Measurements from ENCODE around the gene NDUFB6. TPM values are rescaled to one million over a fixed set of nuclear protein-coding genes. Genes with fewer than 3 reads are reported as not detected.
"Not testable (repeated sequence)": the region's sequence is repeated elsewhere in the genome, so short reads cannot be mapped to it uniquely, and the experiment has no call there.

NDUFB6 gene
- total RNA-seq, 1 donor from 2014 or later, result 34.7 TPM

DNA sequence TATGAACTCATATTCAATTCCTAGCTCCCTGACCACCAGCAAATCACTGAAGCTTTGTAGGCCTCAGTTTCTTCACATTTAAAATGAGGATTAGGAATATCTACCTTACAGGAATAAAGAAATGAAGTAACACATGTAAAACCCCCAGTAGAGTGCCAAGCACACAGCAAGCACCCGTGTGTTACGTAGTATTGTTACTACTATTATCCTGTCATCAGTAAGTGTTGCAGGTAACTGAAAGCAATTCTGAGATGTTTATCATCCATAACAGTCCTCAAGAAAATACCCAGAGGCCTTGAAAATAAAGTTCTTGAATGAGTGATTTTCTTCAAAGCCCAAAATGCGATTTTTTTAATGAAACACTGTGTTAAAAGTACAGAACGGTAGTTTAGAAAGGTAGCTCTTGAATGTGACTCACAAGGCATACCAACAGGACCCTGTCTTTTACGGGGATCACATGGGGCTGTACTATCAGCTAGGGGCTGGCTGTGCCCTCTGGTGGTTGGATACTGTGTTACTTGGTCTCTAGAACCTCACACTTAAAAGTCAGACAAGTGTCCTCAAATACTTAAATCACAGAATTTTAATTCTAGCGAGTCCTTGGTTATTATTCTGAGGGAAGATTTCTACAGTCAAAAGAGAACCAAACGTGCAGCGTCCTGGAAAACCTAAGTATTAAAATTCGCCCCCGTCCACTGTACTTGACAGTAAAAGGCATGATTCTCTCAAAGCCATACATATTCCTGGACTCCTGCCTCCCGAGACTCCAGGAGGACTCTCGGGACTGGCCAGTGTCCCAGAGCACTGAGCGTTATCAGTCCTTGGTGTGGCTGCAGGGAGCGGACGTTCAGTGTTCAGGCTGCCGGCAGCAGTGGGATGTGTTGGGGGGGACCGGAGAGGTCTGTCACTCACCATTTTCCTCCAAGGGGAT, 725 bp downstream of the NDUFB6 start:
- ATAC-seq, result peak; percentile 82
- DNase-seq (ENCODE audit: low spot score), result no peak

DNA sequence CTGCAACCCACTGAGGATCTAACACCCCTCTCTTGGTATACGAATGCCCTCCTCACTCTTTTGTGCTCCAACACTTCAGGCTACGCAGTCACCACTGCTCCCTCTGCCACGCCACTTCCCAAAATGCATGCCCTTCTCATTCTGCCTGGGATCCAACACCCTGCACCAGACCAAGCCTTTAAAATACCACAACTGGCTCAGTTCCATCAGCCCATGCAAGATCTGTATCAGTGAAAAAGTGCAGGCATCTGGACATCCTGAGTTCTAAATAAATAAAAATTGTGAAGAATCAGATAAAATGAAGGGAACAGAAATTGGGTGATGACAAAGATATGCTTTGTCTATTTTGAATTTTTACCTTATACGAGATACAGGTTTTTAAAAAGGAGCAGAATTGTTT, 2.7 kb downstream of the NDUFB6 start:
- ATAC-seq (no peak), DNase-seq (ENCODE audit: low spot score) (no peak)

DNA sequence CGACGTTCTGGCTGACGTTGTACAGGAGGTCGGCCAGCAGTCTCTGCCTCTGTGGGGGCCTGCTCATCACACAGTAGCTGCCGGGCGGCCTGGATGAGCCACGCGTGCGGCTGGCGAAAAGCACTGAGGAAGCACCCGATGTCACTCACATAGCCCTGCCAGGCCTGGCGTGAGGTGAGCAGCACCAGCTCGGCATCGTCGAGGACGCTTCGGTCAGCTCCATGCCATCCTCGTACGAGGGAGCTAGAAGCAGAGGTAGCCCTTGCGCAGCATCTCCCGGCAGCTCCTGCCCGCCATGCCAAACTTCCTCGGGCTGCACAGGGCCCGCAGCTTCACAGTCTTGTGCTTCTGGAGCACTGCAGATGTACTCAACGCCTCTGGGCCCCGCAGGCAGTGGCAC, 6.2 kb downstream of the NDUFB6 start:
- DNase-seq (ENCODE audit: low spot score) (no peak), ATAC-seq (no peak)

DNA sequence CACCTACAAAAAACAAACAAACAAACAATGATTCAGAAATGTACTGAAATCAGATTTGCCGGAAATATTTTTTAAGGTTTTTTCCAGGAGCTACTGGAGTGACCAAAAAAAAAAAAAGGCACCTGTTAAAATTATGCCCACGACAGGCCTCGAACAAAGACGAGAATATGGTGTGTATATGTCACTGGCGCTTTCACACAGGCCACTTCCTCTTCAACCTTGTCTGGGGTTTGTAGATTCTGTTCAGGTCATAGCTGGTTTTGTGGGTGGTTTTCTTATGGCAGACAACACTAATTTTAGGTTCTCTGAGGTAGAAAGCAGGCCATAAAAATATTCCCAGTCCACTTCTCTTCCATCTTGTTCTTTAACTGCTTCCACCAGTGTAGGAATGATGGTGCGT, 7.0 kb downstream of the NDUFB6 start:
- DNase-seq (ENCODE audit: low spot score) (no peak), ATAC-seq (no peak)

DNA sequence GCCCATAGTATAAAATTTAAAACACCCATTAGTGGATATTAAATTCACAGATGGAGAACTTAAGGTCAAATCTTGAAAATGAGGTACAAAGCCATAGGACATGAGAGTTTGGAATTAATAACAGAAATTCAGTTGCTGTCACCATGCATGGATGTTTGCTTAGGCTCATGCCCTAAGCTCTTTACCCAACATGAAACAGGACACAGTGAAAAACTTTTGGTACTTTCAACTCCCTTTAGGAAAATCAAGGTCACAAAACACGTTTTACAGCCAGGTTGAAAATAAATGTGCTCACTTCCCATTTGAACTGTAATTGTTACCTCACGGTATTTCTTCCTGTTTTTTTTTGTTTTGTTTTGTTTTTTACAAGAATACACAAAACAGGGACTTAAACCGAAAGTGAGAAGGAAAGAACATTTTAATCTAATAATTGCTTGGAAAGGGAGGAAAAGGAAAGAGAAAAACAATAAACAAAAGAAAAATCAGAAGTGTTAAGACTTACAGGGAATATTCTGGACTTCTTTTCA, 14.5 kb downstream of the NDUFB6 start:
- ATAC-seq, result peak; percentile 46
- DNase-seq (ENCODE audit: low spot score), result no peak

DNA sequence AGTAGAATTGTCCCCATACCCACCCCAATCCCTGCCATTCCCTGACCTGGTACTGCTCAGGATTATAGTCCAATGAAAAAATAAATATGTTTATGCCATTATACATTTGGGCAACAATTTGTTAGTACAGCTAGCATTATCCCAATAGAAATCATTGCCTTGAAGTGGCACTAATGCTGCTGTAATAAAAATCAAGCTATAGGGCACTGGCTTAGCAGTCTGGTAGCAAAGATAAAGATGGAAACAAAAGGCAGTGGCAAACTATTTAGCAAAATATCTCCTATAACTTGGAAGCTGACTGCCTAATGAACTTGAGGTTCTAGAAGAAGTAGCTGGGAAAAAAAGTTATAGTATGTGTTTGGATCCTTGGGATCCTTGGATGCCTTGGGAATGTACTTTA, 18.4 kb downstream of the NDUFB6 start:
- DNase-seq (ENCODE audit: low spot score), result no peak
- ATAC-seq, result no peak

DNA sequence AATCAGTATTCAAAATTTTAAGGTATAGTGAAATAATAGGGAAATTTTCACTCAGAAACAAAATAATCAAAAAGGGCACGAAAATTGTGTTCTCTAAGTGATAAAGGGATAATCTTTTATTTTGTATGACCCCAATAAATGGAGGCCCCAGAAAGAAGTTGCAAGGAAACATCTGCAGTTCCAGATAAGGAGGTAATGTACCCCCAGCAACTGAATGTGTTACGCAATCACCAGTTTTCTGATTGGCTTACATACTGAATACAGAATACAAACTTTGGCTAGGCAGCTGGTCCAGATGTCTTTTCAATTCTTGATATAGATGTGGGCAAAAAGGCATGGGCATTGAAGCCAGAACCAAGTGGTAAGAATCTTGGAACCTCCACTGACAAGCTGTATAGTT, 18.9 kb downstream of the NDUFB6 start:
- ATAC-seq (no peak), DNase-seq (ENCODE audit: low spot score) (no peak)

DNA sequence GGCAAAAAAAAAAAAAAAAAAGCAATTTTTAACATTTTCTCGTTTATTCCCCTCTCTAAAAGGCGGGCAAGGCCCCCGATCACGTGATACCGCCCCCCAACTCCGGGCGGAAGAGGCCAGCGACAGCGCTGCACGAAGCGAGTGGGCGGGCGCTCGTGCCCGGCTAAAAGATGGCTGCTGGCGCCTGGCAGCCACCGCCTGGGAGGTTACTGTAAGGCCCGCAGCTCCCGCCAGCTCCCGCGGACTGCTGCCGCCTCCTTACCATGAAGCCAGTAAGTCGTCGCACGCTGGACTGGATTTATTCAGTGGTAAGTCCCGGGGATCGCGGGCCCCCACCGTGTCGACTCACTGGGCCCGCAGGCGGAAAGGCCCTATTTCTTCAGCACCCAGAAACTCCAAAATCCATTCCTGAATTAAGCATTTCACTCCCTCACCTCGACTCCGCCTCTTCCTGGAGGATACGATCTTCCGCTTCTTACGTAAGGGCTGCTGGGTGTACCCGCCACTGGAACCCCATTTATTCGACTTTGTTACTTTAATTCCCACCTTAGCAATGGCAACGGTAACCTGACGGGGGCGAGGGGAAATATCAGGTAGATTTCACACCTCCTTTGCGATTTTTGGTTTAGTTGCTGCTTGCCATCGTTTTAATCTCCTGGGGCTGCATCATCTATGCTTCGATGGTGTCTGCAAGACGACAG, 20.6 kb downstream of the NDUFB6 start, which contains the start of the genes SMIM27 and TOPORS:
SMIM27 (plus strand) TSS at position 156 of the 701 bp plus-strand sequence; CDS start at position 264, 108 bp downstream.
TOPORS (minus strand) TSS at position 415 of the 701 bp plus-strand sequence; CDS start at position 265, 150 bp downstream.
- peak; percentile 90 for DNase-seq (ENCODE audit: low spot score)

DNA sequence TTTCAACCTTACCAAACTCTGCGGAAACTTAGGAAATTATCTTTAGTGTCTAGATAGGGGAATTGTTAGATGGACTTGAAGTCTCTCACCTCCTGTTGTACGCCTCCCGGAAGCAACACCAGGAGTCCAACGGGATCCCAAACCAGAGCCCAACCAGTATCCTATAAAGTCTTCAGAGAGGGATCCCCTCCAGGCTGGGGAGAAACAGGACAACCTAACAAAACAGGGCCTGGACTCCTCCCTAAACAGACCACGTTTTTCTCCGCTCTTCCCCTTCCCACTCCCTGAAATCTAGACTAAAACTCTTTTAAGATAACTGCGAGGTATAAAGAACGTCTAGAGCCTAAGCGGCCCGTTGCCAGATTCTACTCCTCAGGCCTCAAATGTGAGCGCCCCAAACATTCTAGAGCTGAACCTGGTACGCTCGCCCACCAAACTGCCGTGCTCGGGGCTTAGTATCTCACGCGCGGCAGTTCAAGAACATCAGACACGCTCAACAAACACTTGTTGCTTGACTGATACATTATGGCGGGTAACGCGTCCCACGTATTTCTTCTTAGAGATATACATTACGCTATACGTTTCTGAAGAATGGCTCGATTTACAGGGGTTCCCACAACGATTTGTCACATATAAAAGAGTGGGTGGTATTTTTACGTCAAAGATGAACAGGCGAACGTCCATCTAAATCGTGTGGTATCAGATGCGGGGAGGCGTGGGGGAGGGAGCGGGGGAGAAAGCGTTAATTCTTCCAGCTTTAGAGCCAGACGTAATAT, 21.5 kb downstream of the NDUFB6 start:
- ATAC-seq, result peak; percentile 40
- no peak for DNase-seq (ENCODE audit: low spot score)

More for the DNA sequence above, 20.6 kb downstream of the NDUFB6 start, which contains the start of the genes SMIM27 and TOPORS:
- peak; percentile 90 for ATAC-seq

DNA sequence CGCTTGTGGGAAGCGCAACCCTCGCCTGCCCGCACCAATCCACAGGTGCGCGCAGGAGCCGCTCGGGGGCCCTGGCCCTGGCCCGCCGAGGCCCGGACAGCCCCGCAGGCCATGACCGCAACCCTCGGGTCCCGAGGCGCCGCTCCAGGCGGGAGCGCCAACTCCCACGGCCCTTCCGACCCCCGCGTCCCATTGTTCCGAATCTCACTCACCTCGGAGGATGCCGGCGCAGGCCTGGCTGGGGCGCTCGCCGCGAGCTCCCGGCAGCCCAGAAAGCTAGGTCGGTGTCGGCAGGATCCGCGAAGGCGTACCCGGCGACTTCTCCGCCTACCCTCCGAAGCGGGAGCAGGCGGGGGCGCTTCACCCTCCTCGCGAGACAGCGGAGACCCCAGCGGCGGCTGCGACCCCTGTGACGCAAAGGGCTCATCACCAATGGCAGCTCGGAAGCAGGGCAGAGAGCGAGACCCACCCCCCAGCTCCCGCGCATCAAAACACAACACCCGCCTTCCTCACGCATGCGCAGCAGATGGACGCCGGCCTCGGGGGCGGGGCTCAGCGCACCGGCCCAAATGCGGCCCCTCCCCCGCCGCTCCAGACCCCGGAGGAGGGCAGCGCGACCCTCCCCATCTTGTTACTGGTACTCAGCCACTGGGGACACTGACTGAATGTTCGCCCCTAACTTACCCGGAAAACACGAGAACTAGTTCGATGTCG, 22.2 kb downstream of the NDUFB6 start:
- peak; percentile 92 for DNase-seq (ENCODE audit: low spot score)
- ATAC-seq, result peak; percentile 82

DNA sequence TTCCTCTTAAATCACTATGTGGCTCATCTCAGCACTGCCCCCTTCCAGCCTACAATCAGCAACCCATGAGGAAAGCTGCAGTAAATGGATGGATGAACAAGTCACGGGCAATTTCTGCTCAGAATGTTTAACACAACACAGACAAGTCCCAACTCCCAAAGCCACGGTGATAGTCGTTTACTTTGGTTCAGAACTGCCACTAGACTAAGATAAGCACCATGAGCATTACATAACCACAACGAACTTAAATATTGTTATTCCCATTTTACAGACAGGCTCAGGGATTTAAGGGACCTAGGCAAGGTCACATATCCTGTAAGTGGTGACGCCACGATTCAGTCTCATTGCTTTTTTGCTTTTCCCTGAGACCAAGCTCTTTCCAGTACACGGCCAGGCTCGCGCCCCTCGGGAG, 22.8 kb downstream of the NDUFB6 start:
- ATAC-seq, result no peak
- no peak for DNase-seq (ENCODE audit: low spot score)

DNA sequence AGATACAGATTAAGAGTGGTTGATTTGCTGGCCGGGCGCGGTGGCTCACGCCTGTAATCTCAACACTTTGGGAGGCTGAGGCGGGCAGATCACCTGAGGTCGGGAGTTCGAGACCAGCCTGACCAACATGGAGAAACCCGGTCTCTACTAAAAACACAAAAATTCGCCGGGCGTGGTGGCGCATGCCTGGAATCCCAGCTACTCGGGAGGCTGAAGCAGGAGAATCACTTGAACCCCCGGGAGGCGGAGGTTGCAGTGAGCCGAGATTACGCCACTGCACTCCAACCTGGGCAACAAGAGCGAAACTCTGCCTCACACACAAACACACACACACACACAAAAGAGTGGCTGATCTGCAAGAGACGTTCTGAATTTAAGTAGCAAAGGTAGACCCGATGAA, 24.7 kb downstream of the NDUFB6 start:
- not testable (repeated sequence) for ATAC-seq; DNase-seq (ENCODE audit: low spot score)

DNA sequence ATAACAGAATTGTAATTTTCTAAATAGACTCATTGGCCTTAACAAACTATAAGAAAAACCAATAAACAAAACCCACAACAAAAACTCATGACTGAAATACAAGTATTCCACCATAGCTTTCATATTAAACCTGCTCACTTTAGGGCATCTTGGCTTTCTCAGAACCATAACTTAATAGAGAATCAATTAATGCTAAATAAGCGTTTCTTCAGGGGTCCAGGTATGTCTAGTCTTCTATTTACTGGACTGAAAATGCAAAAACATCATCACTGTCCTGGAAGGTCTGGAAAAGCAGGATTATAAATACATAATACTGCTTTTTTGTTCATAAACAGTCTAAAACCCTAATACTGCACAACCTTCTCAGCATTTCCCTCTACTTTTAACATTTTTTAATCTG, 27.1 kb downstream of the NDUFB6 start:
- DNase-seq (ENCODE audit: low spot score), result no peak
- ATAC-seq, result no peak

DNA sequence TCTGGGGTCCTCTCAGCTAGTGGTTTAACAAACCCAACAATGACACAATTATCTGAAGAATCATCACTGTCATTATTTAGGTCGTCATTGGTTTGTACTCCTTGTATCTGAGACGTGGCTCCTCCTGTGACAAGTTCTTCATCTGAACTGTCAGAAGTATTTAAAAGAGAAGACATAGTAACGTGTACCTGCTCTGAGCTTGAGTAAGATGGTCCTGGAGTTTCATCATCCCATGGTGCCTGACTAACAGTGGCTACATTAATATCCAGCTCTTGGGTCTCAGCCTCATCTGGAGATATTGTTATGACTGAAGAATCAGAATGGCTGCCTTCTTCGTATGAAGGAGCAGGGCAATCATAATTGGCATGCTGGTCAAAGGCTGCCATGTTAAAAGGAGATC, 29.9 kb downstream of the NDUFB6 start:
- DNase-seq (ENCODE audit: low spot score) (no peak), ATAC-seq (no peak)

DNA sequence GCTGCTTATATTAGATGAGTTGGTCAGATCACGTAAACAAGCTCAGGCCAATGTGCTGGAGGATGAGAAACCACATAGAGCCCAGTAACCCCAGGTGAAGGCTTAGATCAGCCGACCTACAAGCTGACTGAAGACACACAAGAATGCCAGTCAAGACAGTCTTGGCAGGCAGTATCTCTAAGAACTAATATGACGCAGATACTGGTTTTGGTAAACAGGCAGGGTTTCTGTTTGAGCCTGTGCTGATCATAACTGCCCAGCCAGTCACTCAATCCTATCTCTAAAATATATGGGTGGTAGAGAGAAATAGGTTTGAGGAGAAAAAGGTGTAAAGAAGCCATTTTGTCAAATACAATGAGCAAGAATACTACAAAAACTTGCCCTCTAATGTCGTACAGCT, 39.1 kb downstream of the NDUFB6 start:
- no peak for ATAC-seq
- no peak for DNase-seq (ENCODE audit: low spot score)

DNA sequence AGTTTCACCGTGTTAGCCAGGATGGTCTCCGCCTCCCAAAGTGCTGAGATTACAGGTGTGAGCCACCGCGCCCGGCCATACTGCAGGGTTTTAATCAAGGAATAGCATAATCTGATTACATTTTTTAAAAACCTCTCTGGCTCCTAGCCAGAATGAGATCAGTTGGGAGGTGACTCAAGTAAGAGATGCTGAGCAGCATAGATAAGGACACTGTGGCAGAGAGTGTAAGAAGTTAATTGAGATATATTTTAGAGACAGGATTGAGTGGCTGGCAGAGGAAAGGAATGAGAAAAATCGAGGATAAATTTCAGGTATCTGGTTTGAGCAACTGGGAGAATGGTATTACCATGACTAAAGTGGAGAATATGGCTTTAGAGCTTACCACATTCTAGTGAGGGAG, 39.6 kb downstream of the NDUFB6 start:
- ATAC-seq (no peak), DNase-seq (ENCODE audit: low spot score) (no peak)

DNA sequence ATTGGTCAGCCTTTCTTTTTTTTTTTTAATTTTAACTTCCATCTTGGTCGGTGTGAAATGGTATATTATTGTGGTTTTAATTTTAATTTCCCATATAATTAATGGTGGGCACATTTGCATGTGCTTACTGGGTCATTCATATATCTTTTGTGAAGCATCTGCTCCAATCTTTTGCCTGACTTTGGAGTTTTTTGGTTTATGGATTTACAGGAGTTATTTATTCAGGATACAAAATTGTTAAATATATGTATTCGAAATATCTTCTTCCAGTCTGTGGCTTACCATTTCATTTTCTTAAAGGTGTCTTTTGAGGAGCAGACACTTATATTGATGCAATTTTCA, 46.3 kb downstream of the NDUFB6 start:
- ATAC-seq (no peak), DNase-seq (ENCODE audit: low spot score) (no peak)

DNA sequence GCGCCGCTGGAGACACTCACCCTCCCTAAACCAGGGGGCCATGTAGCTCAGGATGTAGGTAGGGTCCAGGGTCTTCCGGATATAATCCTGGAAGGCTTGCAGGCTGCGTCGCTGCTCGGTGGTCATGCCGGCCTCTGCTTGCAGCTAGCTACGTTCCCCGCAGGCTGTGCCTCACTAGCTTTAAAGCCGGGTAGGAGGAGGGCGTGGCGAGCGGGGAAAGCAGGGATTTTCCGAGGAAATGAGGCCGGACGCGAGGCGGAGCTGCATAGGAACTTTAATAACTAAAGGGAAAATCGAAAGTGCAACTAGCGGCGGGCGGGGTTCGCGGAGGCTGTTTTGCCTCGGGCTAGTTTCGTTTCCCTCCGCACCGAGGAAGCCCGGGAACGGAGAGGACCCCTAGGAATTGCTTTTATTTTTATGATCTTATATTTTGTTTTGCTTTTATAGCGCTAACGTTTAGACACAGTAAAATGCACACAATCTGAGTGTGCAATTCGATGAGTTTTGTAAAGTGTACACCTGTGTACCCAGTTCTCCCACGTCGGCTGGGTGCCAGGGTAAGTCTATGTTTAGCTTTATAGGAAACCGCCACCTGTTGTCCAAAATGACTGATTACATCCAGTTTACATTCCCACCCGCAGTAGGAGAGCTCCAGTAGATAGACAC, 46.8 kb downstream of the NDUFB6 start, which contains the start of gene RIGI:
RIGI (minus strand) TSS at position 156 of the 666 bp plus-strand sequence; CDS start at position 126, 30 bp downstream.
- peak; percentile 93 for ATAC-seq

DNA sequence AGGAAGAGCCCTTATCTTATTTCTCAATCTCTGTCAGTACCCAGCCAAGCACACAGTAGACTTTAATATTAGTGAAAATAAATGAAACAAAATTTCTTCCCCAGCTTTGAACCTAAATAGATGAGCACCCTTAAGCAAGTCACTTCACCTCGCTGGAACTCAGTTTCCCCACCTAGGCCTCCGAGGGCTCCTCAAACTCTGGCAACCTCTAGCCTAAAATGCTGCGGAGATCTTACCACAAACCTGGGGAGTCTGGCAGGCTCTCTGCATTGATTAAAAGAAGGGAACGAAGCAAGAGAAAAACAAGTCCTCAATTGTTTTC, 47.3 kb downstream of the NDUFB6 start:
- DNase-seq (ENCODE audit: low spot score) (no peak), ATAC-seq (no peak)

More for the DNA sequence above, 46.8 kb downstream of the NDUFB6 start, which contains the start of gene RIGI:
- peak; percentile 95 for DNase-seq (ENCODE audit: low spot score)

Measured in left lobe of liver (tissue), 2 donors.